Activated T-helper 17 cell treated with anti-CD3 and anti-CD28 coated beads, Interleukin-2, amount 50 U/mL, for 72 hours (primary cell): ENCODE results near the gene CFAP157. TPM values are rescaled to one million over a fixed set of nuclear protein-coding genes. Genes with fewer than 3 reads are reported as not detected.
"Not testable (repeated sequence)": the region's sequence is repeated elsewhere in the genome, so short reads cannot be mapped to it uniquely, and the experiment has no call there.

Experiments used
- ATAC-seq: fragments of 150-1000 bp; cut with Tn5 transposase; replicated peaks from 2 replicates; pipeline ENCODE4 v1.10.0; 2021; ENCODE audit warnings: mild to moderate bottlenecking, moderate library complexity
- H3K27ac Mint-ChIP-seq: one replicate; pipeline ENCODE4 v1.8.0; 2022; ENCODE audit warnings: mixed read lengths
- H3K27me3 Mint-ChIP-seq: one replicate; pipeline ENCODE4 v1.8.0; 2022; ENCODE audit warnings: mixed read lengths
- H3K36me3 Mint-ChIP-seq: one replicate; pipeline ENCODE4 v1.8.0; 2022; ENCODE audit warnings: low read depth, mild to moderate bottlenecking, mixed read lengths
- H3K4me1 Mint-ChIP-seq: one replicate; pipeline ENCODE4 v1.8.0; 2022; ENCODE audit warnings: mixed read lengths
- H3K4me3 Mint-ChIP-seq: one replicate; pipeline ENCODE4 v1.8.0; 2022; ENCODE audit warnings: mild to moderate bottlenecking, mixed read lengths
- H3K9me3 Mint-ChIP-seq: one replicate; pipeline ENCODE4 v1.8.0; 2022; ENCODE audit warnings: mixed read lengths
- total RNA-seq, 2 donors: library from RNA; stranded (reverse); gene quantifications; one replicate each; pipeline ENCODE4 v1.2.3, GENCODE V29; 2022

The CFAP157 gene
- total RNA-seq, 2 donors from 2014 or later = 0.13 TPM; not detected in 1

- H3K4me3 Mint-ChIP-seq = no peak overlapping the region
- H3K4me1 Mint-ChIP-seq = peaks cover 8% of the 10 kb centered on the region
- no peak for ATAC-seq
- H3K27me3 Mint-ChIP-seq = no peaks in the 10 kb centered on the region
- H3K27ac Mint-ChIP-seq = no peak overlapping the region
- no peaks in the 10 kb centered on the region for H3K9me3 Mint-ChIP-seq
- H3K36me3 Mint-ChIP-seq = peaks cover 87% of the 10 kb centered on the region
Measured at GRCh38 chr9:127749090-127749787, 42.5 kb downstream of the CFAP157 start.

GRCh38 chr9:127751269-127752054, 44.7 kb downstream of the CFAP157 start:
- Mint-ChIP-seq H3K9me3 (no peaks in the 10 kb centered on the region), H3K4me3 (no peak overlapping the region), H3K27me3 (no peaks in the 10 kb centered on the region), H3K27ac (no peak overlapping the region), H3K4me1 (peaks cover 8% of the 10 kb centered on the region), H3K36me3 (peaks cover 66% of the 10 kb centered on the region)
- no peak for ATAC-seq

- no peak for ATAC-seq
- no peak overlapping the region for H3K4me3 Mint-ChIP-seq
- peak overlapping the region; percentile 65 for H3K27ac Mint-ChIP-seq
- peaks cover 8% of the 10 kb centered on the region for H3K4me1 Mint-ChIP-seq
- H3K27me3 Mint-ChIP-seq = no peaks in the 10 kb centered on the region
- H3K36me3 Mint-ChIP-seq = peaks cover 61% of the 10 kb centered on the region
- no peaks in the 10 kb centered on the region for H3K9me3 Mint-ChIP-seq
Measured at GRCh38 chr9:127753148-127753547, 46.4 kb downstream of the CFAP157 start.

GRCh38 chr9:127753622-127754021, 46.8 kb downstream of the CFAP157 start:
- Mint-ChIP-seq H3K4me3 (no peak overlapping the region), H3K27ac (no peak overlapping the region), H3K9me3 (no peaks in the 10 kb centered on the region), H3K27me3 (no peaks in the 10 kb centered on the region), H3K36me3 (peaks cover 61% of the 10 kb centered on the region), H3K4me1 (peaks cover 10% of the 10 kb centered on the region)
- ATAC-seq = no peak

- peaks cover 60% of the 10 kb centered on the region for H3K36me3 Mint-ChIP-seq
- H3K4me1 Mint-ChIP-seq = peaks cover 13% of the 10 kb centered on the region
- no peaks in the 10 kb centered on the region for H3K9me3 Mint-ChIP-seq
- no peak overlapping the region for H3K27ac Mint-ChIP-seq
- H3K4me3 Mint-ChIP-seq = no peak overlapping the region
- H3K27me3 Mint-ChIP-seq = no peaks in the 10 kb centered on the region
- ATAC-seq = no peak
Measured at GRCh38 chr9:127754099-127755060, 47.6 kb downstream of the CFAP157 start.

- no peak overlapping the region for H3K4me3 Mint-ChIP-seq
- no peak overlapping the region for H3K27ac Mint-ChIP-seq
- H3K9me3 Mint-ChIP-seq = no peaks in the 10 kb centered on the region
- no peaks in the 10 kb centered on the region for H3K27me3 Mint-ChIP-seq
- no peak for ATAC-seq
- H3K36me3 Mint-ChIP-seq = peaks cover 51% of the 10 kb centered on the region
- H3K4me1 Mint-ChIP-seq = peaks cover 13% of the 10 kb centered on the region
Measured at GRCh38 chr9:127755061-127756060, 48.6 kb downstream of the CFAP157 start.

- no peak for ATAC-seq
- Mint-ChIP-seq H3K27me3 (no peaks in the 10 kb centered on the region), H3K9me3 (no peaks in the 10 kb centered on the region), H3K4me3 (no peak overlapping the region), H3K27ac (no peak overlapping the region), H3K4me1 (peaks cover 10% of the 10 kb centered on the region), H3K36me3 (peaks cover 48% of the 10 kb centered on the region)
Measured at GRCh38 chr9:127756233-127756632, 49.4 kb downstream of the CFAP157 start.

- H3K27ac Mint-ChIP-seq, H3K4me1 Mint-ChIP-seq, H3K9me3 Mint-ChIP-seq, H3K27me3 Mint-ChIP-seq, H3K4me3 Mint-ChIP-seq, ATAC-seq: not testable (repeated sequence)
- H3K36me3 Mint-ChIP-seq = peaks cover 47% of the 10 kb centered on the region
Measured at GRCh38 chr9:127756776-127757175, 50.0 kb downstream of the CFAP157 start.

GRCh38 chr9:127758843-127759242, 52.1 kb downstream of the CFAP157 start:
- ATAC-seq = no peak

GRCh38 chr9:127761061-127761460, 54.3 kb downstream of the CFAP157 start:
- no peak overlapping the region for H3K27ac Mint-ChIP-seq

More at GRCh38 chr9:127758843-127759242, 52.1 kb downstream of the CFAP157 start:
- H3K4me1 Mint-ChIP-seq = peaks cover 16% of the 10 kb centered on the region
- H3K4me3 Mint-ChIP-seq = no peak overlapping the region
- peaks cover 52% of the 10 kb centered on the region for H3K36me3 Mint-ChIP-seq
- H3K27me3 Mint-ChIP-seq = no peaks in the 10 kb centered on the region
- H3K9me3 Mint-ChIP-seq = no peaks in the 10 kb centered on the region
- H3K27ac Mint-ChIP-seq = peak overlapping the region; percentile 46

GRCh38 chr9:127761491-127761956, 54.7 kb downstream of the CFAP157 start:
- peaks cover 77% of the 10 kb centered on the region for H3K36me3 Mint-ChIP-seq
- H3K27ac Mint-ChIP-seq = no peak overlapping the region
- H3K4me3 Mint-ChIP-seq = no peak overlapping the region

More at GRCh38 chr9:127761061-127761460, 54.3 kb downstream of the CFAP157 start:
- H3K4me1 Mint-ChIP-seq = peaks cover 32% of the 10 kb centered on the region
- peaks cover 72% of the 10 kb centered on the region for H3K36me3 Mint-ChIP-seq
- H3K27me3 Mint-ChIP-seq = no peaks in the 10 kb centered on the region
- H3K9me3 Mint-ChIP-seq = no peaks in the 10 kb centered on the region
- no peak for ATAC-seq
- H3K4me3 Mint-ChIP-seq = no peak overlapping the region

GRCh38 chr9:127762111-127762676, 55.4 kb downstream of the CFAP157 start:
- peaks cover 77% of the 10 kb centered on the region for H3K36me3 Mint-ChIP-seq
- no peak for ATAC-seq
- no peaks in the 10 kb centered on the region for H3K9me3 Mint-ChIP-seq
- H3K4me1 Mint-ChIP-seq = peaks cover 39% of the 10 kb centered on the region
- peak overlapping the region; percentile 81 for H3K27ac Mint-ChIP-seq
- no peak overlapping the region for H3K4me3 Mint-ChIP-seq
- no peaks in the 10 kb centered on the region for H3K27me3 Mint-ChIP-seq

More at GRCh38 chr9:127761491-127761956, 54.7 kb downstream of the CFAP157 start:
- Mint-ChIP-seq H3K9me3 (no peaks in the 10 kb centered on the region), H3K4me1 (peaks cover 37% of the 10 kb centered on the region), H3K27me3 (no peaks in the 10 kb centered on the region)
- no peak for ATAC-seq

GRCh38 chr9:127763918-127764384, 57.2 kb downstream of the CFAP157 start:
- Mint-ChIP-seq H3K27me3 (no peaks in the 10 kb centered on the region), H3K9me3 (no peaks in the 10 kb centered on the region), H3K27ac (peak overlapping the region; percentile 81), H3K4me3 (no peak overlapping the region), H3K36me3 (peaks cover 80% of the 10 kb centered on the region), H3K4me1 (peaks cover 46% of the 10 kb centered on the region)
- ATAC-seq = peak; percentile 63
